Suprapubic skin (tissue), 4 donors: ENCODE measurements around the gene FLNB.

Experiments used
- POLR2A ChIP-seq, 2 donors: fragments of 450-650 bp; IDR thresholded peaks; one replicate each; pipeline ENCODE4 v1.6.1; 2017; ENCODE audit warnings: antibody characterized with exemption in 2 of 2, mild to moderate bottlenecking in 2 of 2, moderate library complexity in 2 of 2
- POLR2AphosphoS5 ChIP-seq, 3 donors: sonication (generic); formaldehyde crosslinking; IDR thresholded peaks; one replicate each; pipeline ENCODE4 v1.6.1; 2017; ENCODE audit warnings: antibody characterized with exemption in 3 of 3
- TF ChIP-seq, protein P1 (sequence below), 2 donors: fragments of 200-600 bp in 1 of 2; fragments of 450-650 bp in 1 of 2; sonication (generic) in 1 of 2; IDR thresholded peaks; one replicate each; pipeline ENCODE4 v1.5.1; 2016 to 2019; ENCODE audit warnings: antibody characterized with exemption in 2 of 2, mild to moderate bottlenecking in 1 of 2, moderate library complexity in 1 of 2

DNA sequence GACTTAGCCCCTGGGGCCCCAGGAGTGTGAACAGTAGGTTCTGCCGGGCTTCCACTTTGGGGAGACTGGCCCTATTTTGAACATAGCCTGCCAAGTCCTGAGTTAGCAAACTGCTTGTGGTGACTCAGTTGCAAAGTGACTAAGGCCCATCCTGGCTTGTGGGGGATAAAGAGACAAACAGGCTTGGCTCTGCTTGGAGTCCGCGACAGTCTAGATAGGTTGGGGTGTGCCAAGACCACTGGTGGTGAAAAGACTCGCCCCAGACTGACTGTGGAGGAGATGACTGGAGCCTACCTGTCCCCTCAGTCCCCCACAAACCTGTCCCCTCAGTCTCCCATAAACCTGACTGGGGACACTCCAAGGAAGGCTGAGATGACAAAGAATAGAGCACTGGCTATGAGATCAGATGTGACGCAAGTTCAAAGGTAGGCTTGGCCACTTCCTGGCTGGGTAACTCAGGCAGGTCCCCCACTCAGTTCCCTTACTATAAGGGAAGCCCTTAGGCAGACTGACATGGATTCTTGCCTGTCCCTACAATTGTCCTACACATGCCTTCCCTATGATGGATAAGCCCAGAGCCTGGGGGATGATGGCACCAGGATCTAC lies 198.3 kb downstream of the FLNB start:
- TF ChIP-seq, protein P1, sequence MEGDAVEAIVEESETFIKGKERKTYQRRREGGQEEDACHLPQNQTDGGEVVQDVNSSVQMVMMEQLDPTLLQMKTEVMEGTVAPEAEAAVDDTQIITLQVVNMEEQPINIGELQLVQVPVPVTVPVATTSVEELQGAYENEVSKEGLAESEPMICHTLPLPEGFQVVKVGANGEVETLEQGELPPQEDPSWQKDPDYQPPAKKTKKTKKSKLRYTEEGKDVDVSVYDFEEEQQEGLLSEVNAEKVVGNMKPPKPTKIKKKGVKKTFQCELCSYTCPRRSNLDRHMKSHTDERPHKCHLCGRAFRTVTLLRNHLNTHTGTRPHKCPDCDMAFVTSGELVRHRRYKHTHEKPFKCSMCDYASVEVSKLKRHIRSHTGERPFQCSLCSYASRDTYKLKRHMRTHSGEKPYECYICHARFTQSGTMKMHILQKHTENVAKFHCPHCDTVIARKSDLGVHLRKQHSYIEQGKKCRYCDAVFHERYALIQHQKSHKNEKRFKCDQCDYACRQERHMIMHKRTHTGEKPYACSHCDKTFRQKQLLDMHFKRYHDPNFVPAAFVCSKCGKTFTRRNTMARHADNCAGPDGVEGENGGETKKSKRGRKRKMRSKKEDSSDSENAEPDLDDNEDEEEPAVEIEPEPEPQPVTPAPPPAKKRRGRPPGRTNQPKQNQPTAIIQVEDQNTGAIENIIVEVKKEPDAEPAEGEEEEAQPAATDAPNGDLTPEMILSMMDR (IDR thresholded peaks at IDR 0.05) = no peak
- TF ChIP-seq POLR2AphosphoS5 (IDR thresholded peaks at IDR 0.05) = no peak
- TF ChIP-seq POLR2A (IDR thresholded peaks at IDR 0.05) = no peak
